HG03457 (cell line): ENCODE data around the gene GRK4.
"Not testable (repeated sequence)": the region's sequence is repeated elsewhere in the genome, so short reads cannot be mapped to it uniquely, and the experiment has no call there.

Experiments
- ATAC-seq: cut with Tn5 transposase; IDR thresholded peaks from one replicate; pipeline ENCODE4 v1.9.1; 2021; ENCODE audit warnings: moderate number of reproducible peaks; ENCODE audit not compliant: unreplicated experiment

Gene GRK4

DNA sequence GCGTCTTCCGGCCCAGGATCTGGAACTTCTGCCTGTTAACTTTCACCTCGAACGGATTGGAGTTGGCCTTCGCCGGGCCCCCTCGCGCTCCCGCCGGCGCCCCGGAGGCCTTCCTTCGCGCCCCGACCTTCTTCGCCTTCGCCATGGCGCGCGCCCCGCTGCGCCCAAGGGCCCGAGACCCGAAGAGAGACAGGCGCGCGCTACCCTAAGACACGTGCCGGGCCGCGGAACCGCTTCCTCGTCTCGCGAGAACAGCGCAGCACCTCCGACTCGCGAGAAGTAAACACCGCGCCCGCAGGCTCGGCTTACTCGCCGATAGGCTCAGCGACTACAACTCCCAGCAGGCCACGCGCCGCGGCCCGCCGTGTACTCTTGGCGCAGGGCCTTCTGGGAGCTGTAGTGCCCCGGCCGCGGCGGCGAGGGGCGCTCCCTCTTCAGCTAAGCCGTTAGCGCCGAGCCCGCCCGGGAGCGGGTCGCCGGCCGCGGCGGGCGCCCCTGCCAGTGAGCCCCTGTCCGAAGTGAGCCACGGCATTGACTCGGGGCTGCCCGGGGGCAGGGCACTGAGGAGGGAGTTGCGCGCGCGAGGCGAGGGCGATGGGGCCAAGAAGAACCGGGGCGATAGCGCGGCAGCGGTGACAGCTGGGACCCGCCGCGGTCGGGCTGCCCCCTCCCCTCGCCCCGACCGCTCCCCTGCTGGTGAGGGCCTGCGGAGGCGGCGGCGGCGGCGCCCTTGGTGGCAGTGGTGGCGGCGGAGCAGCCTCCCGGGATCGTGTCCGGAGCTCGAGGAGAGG lies at the start of gene GRK4, which contains the start of gene NOP14:
Gene GRK4 (plus strand): TSS at position 397 of the 791 bp plus-strand sequence. CDS start 500 bp downstream, outside the sequence.
Gene NOP14 (minus strand): TSS at position 232 of the 791 bp plus-strand sequence. CDS start 87 bp downstream, at position 145.
- ATAC-seq, result peak; percentile 89

GRCh38 chr4:2914256-2915126 lies 48.9 kb upstream of the GRK4 start:
- no peak for ATAC-seq

GRCh38 chr4:2915789-2916188 lies 47.6 kb upstream of the GRK4 start:
- ATAC-seq, result no peak

- not testable (repeated sequence) for ATAC-seq
These were observed 46.7 kb upstream of the GRK4 start for GRCh38 chr4:2916696-2917095.

DNA sequence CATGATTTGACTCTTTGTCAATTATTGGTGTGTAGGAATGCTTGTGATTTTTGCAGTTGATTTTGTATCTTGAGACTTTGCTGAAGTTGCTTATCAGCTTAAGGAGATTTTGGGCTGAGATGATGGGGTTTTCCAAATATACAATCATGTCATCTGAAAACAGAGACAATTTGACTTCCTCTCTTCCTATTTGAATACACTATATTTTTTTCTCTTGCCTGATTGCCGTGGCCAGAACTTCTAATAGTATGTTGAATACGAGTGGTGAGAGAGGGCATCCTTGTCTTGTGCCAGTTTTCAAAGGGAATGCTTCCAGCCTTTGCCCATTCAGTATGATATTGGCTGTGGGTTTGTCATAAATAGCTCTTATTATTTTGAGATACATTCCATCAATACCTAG lies 45.1 kb upstream of the GRK4 start:
- ATAC-seq, result not testable (repeated sequence)

GRCh38 chr4:2918714-2919113 lies 44.7 kb upstream of the GRK4 start:
- ATAC-seq, result not testable (repeated sequence)

DNA sequence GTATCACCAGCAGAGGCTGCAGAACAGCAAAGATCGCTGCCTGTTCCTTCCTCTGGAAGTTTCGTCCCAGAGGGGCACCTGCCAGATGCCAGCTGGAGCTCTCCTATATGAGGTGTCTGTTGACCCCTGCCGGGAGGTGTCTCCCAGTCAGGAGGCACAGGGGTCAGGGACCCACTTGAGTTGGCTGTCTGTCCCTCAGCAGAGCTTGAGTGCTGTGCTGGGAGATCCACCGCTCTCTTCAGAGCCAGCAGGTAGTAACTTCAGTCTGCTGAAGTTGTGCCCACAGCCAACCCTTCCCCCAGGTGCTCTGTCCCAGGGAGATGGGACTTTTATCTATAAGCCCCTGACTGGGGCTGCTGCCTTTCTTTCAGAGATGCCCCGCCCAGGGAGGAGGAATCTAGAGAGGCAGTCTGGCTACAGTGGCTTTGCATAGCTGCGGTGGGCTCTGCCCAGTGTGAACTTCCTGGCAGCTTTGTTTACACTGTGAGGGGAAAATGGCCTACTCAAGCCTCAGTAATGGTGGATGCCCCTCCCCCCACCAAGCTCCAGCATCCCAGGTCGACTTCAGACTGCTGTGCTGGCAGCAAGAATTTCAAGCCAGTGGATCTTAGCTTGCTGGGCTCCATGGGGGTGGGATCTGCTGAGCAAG lies 40.8 kb upstream of the GRK4 start:
- ATAC-seq, result not testable (repeated sequence)

DNA sequence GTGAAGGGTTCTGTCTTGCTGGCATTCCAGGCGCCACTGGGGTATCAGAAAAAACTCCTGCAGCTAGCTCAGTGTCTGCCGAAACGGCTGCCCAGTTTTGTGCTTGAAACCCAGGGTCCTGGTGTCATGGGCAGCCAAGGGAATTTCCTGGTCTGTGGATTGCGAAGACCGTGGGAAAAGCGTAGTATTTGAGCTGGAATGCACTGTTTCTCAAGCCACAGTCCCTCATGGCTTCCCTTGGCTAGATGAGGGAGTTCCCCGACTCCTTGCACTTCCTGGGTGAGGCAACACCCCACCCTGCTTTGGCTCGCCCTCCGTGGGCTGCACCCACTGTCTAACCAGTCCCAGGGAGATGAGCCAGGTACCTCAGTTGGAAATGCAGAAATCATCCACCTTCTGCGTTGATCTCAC lies 40.2 kb upstream of the GRK4 start:
- no peak for ATAC-seq

- no peak for ATAC-seq
These were observed 39.6 kb upstream of the GRK4 start for GRCh38 chr4:2923668-2924173.

DNA sequence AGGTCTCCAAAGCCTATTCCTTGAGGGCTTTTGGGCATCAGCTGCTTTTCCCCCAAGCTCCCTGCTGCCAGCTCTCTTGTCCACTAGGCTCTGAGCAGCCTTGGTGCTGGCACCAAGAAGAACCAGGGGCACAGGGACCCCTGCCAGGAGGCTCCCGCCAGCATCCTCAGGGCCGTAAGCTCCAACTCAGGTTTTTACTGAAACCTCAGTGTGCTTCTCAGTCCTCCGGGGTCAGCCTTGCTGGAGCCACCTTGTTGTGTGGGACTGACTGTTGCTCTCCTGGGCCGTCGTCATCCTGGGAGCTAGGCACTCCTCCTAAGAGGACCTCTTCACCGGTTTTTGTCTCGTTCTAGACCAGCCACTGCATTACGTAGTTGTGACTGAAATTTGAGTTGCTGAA lies 39.1 kb upstream of the GRK4 start:
- no peak for ATAC-seq

DNA sequence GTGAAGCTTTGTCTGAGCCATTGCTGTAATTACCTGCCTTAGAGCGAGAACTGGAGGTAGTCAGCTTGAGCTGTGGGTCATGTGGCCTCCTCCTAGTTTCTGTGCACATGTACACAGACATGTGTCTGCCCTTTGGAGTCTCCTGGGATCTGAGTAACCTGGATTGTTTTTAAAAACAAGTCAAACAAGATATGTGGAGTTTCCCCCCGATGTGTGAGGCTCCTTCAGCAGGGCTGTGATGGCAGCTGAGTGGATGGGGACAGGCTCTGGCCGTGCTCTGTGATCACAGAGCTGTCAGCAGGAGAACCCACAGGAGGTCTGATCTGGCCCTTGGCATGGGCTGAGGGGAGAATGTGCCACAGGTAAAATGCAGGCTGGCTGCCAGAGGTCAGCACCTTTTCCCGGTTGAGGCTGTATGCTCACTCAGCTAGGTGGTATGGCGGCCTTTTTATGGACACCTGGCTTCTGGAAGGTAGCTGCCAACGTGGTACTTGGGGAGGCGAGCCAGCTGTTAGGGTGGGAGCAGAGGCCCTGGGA lies 38.5 kb upstream of the GRK4 start:
- no peak for ATAC-seq

DNA sequence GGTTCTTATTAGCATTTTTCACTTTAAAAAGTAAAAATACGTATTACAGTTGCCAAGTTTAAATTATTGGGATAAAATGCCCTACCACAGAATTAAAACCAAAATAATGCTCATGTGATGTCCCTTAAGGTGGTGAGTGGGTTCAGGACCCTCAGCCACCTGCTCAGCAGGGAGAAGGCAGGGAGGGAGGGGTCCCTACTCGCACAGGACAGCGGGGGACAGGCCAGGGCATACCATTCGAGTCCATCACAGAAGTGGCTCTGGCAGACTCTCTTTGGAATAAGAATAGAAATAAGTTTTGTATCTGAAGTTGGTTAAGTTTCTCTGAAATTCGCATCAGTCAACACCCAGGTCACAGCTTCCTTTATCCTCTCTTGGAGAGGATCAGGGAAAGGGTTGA lies 37.9 kb upstream of the GRK4 start:
- no peak for ATAC-seq

DNA sequence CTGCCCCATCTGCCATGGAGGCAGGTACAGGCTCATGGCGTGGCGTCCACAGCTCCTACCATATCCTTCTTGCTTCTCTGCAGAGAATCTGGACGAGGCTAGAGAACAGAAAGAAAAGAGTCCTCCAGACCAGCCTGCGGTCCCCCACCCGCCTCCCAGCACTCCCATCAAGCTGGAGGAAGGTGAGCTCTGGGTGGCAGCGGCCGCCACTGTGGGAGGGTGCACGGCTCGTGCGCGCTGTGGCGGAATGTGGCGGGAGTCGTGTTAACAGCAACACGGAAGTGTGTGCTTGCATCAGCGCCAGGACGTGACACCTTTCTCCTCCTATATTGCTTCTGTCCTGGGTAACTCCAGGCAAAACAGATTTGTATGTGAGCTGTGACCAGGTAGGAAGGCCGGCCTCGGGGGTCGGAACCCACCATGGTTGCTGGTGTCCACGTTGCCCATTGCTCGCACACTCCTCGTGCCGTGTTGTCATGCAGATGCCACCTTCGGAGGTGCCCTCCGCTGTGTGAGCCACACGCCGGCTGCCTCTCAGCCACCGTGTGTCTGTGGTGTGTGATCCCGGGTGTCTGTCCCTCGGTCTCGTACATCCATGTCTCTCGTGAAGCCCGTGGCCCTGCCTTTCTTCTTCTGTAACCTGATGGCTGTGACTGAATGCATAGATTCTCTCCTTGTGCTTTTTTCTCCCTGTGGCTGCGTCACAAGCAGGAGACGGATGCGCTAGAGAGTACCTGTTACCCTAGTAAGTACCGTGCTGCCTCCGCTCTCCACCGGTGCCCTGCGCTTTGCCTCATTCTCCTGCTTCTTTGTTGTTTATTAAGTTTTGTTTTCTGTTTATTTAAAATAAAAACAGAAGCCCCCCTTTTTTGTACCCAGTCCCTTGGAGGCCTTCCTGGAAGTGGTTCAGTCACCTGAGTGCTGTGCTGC lies 37.2 kb upstream of the GRK4 start:
- no peak for ATAC-seq

GRCh38 chr4:2927016-2927695 lies 36.2 kb upstream of the GRK4 start:
- ATAC-seq, result no peak

DNA sequence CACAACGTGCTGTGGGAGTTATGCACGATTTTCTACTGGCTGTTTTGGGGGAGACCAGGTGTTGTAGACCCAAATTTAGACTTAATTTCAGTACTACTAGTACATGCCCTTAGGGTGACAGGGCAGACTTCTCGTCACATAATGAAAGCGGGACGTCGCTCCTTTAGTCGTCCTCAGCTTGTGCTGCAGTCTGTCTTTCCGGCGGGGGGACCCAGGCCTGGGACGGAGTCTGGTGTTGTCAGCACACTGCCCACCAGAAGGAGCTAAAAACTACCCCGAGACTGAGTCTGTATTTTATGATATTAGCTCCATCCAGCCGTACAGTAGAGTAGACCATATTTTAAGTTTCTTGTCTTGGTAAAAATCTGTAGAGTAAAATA lies 35.7 kb upstream of the GRK4 start:
- no peak for ATAC-seq

- no peak for ATAC-seq
These were observed 34.9 kb upstream of the GRK4 start for GRCh38 chr4:2928242-2929176.

DNA sequence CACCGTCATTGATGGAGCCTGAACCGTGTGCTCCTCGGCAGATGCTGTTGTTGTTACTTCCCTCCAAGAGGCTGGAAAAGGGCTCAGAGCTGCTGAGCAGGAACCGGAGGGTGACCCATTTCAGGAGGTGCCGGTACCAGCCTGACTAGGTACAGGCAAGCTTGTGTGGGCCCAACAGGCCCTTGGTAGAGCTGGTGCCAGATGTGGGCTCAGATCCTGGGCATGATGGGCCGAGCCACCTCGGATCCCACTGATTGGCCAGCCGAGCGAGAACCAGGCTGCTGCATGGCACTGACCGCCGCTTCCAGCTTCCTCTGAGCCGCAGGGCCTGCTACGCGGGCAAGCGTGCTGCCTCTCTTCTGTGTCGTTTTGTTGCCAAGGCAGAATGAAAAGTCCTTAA lies 33.9 kb upstream of the GRK4 start:
- no peak for ATAC-seq

- no peak for ATAC-seq
These were observed 33.1 kb upstream of the GRK4 start for GRCh38 chr4:2930135-2930757.
